Activated naive CD4-positive, alpha-beta T cell treated with anti-CD3 and anti-CD28 coated beads, Interleukin-2, amount 10 ng/mL, durations not matched to agents 7 days and 5 days (primary cell): ENCODE data around the gene ADD2.
"Not testable (repeated sequence)": the region's sequence is repeated elsewhere in the genome, so short reads cannot be mapped to it uniquely, and the experiment has no call there.

Experiments
- CTCF ChIA-PET: fragments of 350-600 bp; sonication (Branson Sonifier 250); formaldehyde crosslinking; loops from one replicate; lab custom pipeline; 2021; ENCODE audit warnings: antibody characterized with exemption; lab: Charles Lee
- DNase-seq: peaks from one replicate; pipeline ENCODE4 v3.0.0-alpha.2; 2020
- H3K27ac Mint-ChIP-seq: one replicate; pipeline ENCODE4 v1.8.0; 2021; ENCODE audit warnings: mild to moderate bottlenecking, moderate library complexity, mixed read lengths
- H3K27me3 Mint-ChIP-seq: one replicate; pipeline ENCODE4 v1.8.0; 2021; ENCODE audit warnings: mild to moderate bottlenecking, mixed read lengths
- H3K36me3 Mint-ChIP-seq: one replicate; pipeline ENCODE4 v1.8.0; 2021; ENCODE audit warnings: mixed read lengths
- H3K4me1 Mint-ChIP-seq: one replicate; pipeline ENCODE4 v1.8.0; 2021; ENCODE audit warnings: mixed read lengths
- H3K4me3 Mint-ChIP-seq: one replicate; pipeline ENCODE4 v1.8.0; 2021; ENCODE audit warnings: mild to moderate bottlenecking, moderate library complexity, mixed read lengths
- H3K9me3 Mint-ChIP-seq: one replicate; pipeline ENCODE4 v1.8.0; 2021; ENCODE audit warnings: mixed read lengths

ADD2 gene

GRCh38 chr2:70767699-70768589 lies at the start of gene ADD2:
TSS of gene ADD2 (minus strand) at chr2:70768200. CDS start at chr2:70706408, 61,792 bp downstream.
- Mint-ChIP-seq H3K36me3 (no peaks in the 10 kb centered on the region), H3K27ac (peak within 1 kb of the TSS; percentile 83), H3K4me1 (peaks cover 17% of the 10 kb centered on the region), H3K9me3 (no peaks in the 10 kb centered on the region), H3K27me3 (peaks cover 62% of the 10 kb centered on the region), H3K4me3 (peak within 1 kb of the TSS; percentile 84)
- CTCF ChIA-PET, result interaction anchor here (0.6 to 2.9 kb wide), 14 partner anchors 9 to 464 kb away, joined by 3 to 18 read pairs (median 4); no protein-coding TSS in a partner anchor
- peak; percentile 64 for DNase-seq

- H3K27me3 Mint-ChIP-seq, result peaks cover 37% of the 10 kb centered on the region
- no peak overlapping the region for H3K27ac Mint-ChIP-seq
- peaks cover 5% of the 10 kb centered on the region for H3K4me1 Mint-ChIP-seq
- CTCF ChIA-PET, result no interaction called here
- no peak for DNase-seq
- H3K9me3 Mint-ChIP-seq, result no peaks in the 10 kb centered on the region
- no peak overlapping the region for H3K4me3 Mint-ChIP-seq
- no peaks in the 10 kb centered on the region for H3K36me3 Mint-ChIP-seq
These were observed 49.4 kb upstream of the ADD2 start for GRCh38 chr2:70817284-70817954.

GRCh38 chr2:70816726-70817125 lies 48.7 kb upstream of the ADD2 start:
- Mint-ChIP-seq H3K36me3 (no peaks in the 10 kb centered on the region), H3K27ac (no peak overlapping the region), H3K4me1 (peaks cover 4% of the 10 kb centered on the region), H3K27me3 (peaks cover 41% of the 10 kb centered on the region), H3K4me3 (no peak overlapping the region), H3K9me3 (no peaks in the 10 kb centered on the region)
- DNase-seq, result no peak
- CTCF ChIA-PET, result interaction anchor here (0.8 kb wide), 1 partner anchor 54 kb away, joined by 3 read pairs; no protein-coding TSS in a partner anchor

GRCh38 chr2:70808983-70809958 lies 41.3 kb upstream of the ADD2 start:
- H3K36me3 Mint-ChIP-seq, result no peaks in the 10 kb centered on the region
- DNase-seq, result no peak
- no peaks in the 10 kb centered on the region for H3K9me3 Mint-ChIP-seq
- CTCF ChIA-PET, result interaction anchor here (1.3 kb wide), 1 partner anchor 9 kb away, joined by 3 read pairs; no protein-coding TSS in a partner anchor
- H3K4me3 Mint-ChIP-seq, result no peak overlapping the region
- H3K27me3 Mint-ChIP-seq, result peaks cover 31% of the 10 kb centered on the region
- no peaks in the 10 kb centered on the region for H3K4me1 Mint-ChIP-seq
- H3K27ac Mint-ChIP-seq, result no peak overlapping the region

GRCh38 chr2:70807828-70808118 lies 39.8 kb upstream of the ADD2 start:
- CTCF ChIA-PET, result interaction anchor here (1.3 kb wide), 1 partner anchor 18 kb away, joined by 5 read pairs; the partner anchor contains the start of gene FIGLA
- Mint-ChIP-seq H3K4me3 (no peak overlapping the region), H3K9me3 (no peaks in the 10 kb centered on the region), H3K27me3 (peaks cover 30% of the 10 kb centered on the region), H3K4me1 (no peaks in the 10 kb centered on the region), H3K27ac (no peak overlapping the region), H3K36me3 (no peaks in the 10 kb centered on the region)
- DNase-seq, result no peak

- H3K27me3 Mint-ChIP-seq, result peaks cover 26% of the 10 kb centered on the region
- DNase-seq, result no peak
- H3K4me1 Mint-ChIP-seq, result no peaks in the 10 kb centered on the region
- H3K4me3 Mint-ChIP-seq, result no peak overlapping the region
- no peaks in the 10 kb centered on the region for H3K9me3 Mint-ChIP-seq
- CTCF ChIA-PET, result interaction anchor here (1.3 kb wide), 1 partner anchor 18 kb away, joined by 5 read pairs; the partner anchor contains the start of gene FIGLA
- H3K36me3 Mint-ChIP-seq, result no peaks in the 10 kb centered on the region
- no peak overlapping the region for H3K27ac Mint-ChIP-seq
These were observed 39.3 kb upstream of the ADD2 start for GRCh38 chr2:70807102-70807827.

GRCh38 chr2:70806620-70807019 lies 38.6 kb upstream of the ADD2 start:
- H3K9me3 Mint-ChIP-seq, result no peaks in the 10 kb centered on the region
- no peak for DNase-seq
- peaks cover 24% of the 10 kb centered on the region for H3K27me3 Mint-ChIP-seq
- CTCF ChIA-PET, result interaction anchor here (0.9 kb wide), 1 partner anchor 142 kb away, joined by 4 read pairs; no protein-coding TSS in a partner anchor
- H3K36me3 Mint-ChIP-seq, result no peaks in the 10 kb centered on the region
- H3K4me3 Mint-ChIP-seq, result no peak overlapping the region
- no peaks in the 10 kb centered on the region for H3K4me1 Mint-ChIP-seq
- H3K27ac Mint-ChIP-seq, result no peak overlapping the region

- Mint-ChIP-seq H3K9me3 (no peaks in the 10 kb centered on the region), H3K4me3 (no peak overlapping the region), H3K27me3 (peaks cover 26% of the 10 kb centered on the region), H3K36me3 (no peaks in the 10 kb centered on the region), H3K27ac (no peak overlapping the region), H3K4me1 (no peaks in the 10 kb centered on the region)
- CTCF ChIA-PET, result interaction anchor here (0.9 kb wide), 1 partner anchor 142 kb away, joined by 4 read pairs; no protein-coding TSS in a partner anchor
- no peak for DNase-seq
These were observed 38.0 kb upstream of the ADD2 start for GRCh38 chr2:70806013-70806412.

- peaks cover 35% of the 10 kb centered on the region for H3K27me3 Mint-ChIP-seq
- DNase-seq, result no peak
- no peaks in the 10 kb centered on the region for H3K36me3 Mint-ChIP-seq
- H3K9me3 Mint-ChIP-seq, result peaks cover 3% of the 10 kb centered on the region
- no peaks in the 10 kb centered on the region for H3K4me1 Mint-ChIP-seq
- no peak overlapping the region for H3K4me3 Mint-ChIP-seq
- CTCF ChIA-PET, result no interaction called here
- no peak overlapping the region for H3K27ac Mint-ChIP-seq
These were observed 33.7 kb upstream of the ADD2 start for GRCh38 chr2:70801607-70802263.

GRCh38 chr2:70799706-70800105 lies 31.7 kb upstream of the ADD2 start:
- no peaks in the 10 kb centered on the region for H3K36me3 Mint-ChIP-seq
- peaks cover 34% of the 10 kb centered on the region for H3K27me3 Mint-ChIP-seq
- H3K27ac Mint-ChIP-seq, result no peak overlapping the region
- CTCF ChIA-PET, result no interaction called here
- H3K9me3 Mint-ChIP-seq, result peaks cover 3% of the 10 kb centered on the region
- DNase-seq, result no peak
- H3K4me3 Mint-ChIP-seq, result no peak overlapping the region
- no peaks in the 10 kb centered on the region for H3K4me1 Mint-ChIP-seq

GRCh38 chr2:70797996-70798395 lies 30.0 kb upstream of the ADD2 start:
- H3K27ac Mint-ChIP-seq, H3K9me3 Mint-ChIP-seq, DNase-seq, H3K36me3 Mint-ChIP-seq, H3K4me1 Mint-ChIP-seq, H3K4me3 Mint-ChIP-seq: not testable (repeated sequence)
- CTCF ChIA-PET, result interaction anchor here (1.1 to 1.5 kb wide), 3 partner anchors 11 to 64 kb away, joined by 3 to 4 read pairs (median 3); no protein-coding TSS in a partner anchor
- peaks cover 36% of the 10 kb centered on the region for H3K27me3 Mint-ChIP-seq

- DNase-seq, result no peak
- peaks cover 38% of the 10 kb centered on the region for H3K27me3 Mint-ChIP-seq
- CTCF ChIA-PET, result interaction anchor here (1.5 to 2.4 kb wide), 2 partner anchors 10 to 64 kb away, joined by 4 to 6 read pairs; no protein-coding TSS in a partner anchor
- no peak overlapping the region for H3K4me3 Mint-ChIP-seq
- no peaks in the 10 kb centered on the region for H3K4me1 Mint-ChIP-seq
- no peaks in the 10 kb centered on the region for H3K36me3 Mint-ChIP-seq
- peaks cover 3% of the 10 kb centered on the region for H3K9me3 Mint-ChIP-seq
- H3K27ac Mint-ChIP-seq, result no peak overlapping the region
These were observed 29.5 kb upstream of the ADD2 start for GRCh38 chr2:70797506-70797905.
